NK-92 (cell line): ENCODE measurements around the gene AMOT.
"Not testable (repeated sequence)": the region's sequence is repeated elsewhere in the genome, so short reads cannot be mapped to it uniquely, and the experiment has no call there.

Experiments used
- DNase-seq: peaks from one replicate; lab custom pipeline; 2025; ENCODE audit not compliant: unreplicated experiment; lab: John Stamatoyannopoulos, UW

Gene AMOT, protein sequence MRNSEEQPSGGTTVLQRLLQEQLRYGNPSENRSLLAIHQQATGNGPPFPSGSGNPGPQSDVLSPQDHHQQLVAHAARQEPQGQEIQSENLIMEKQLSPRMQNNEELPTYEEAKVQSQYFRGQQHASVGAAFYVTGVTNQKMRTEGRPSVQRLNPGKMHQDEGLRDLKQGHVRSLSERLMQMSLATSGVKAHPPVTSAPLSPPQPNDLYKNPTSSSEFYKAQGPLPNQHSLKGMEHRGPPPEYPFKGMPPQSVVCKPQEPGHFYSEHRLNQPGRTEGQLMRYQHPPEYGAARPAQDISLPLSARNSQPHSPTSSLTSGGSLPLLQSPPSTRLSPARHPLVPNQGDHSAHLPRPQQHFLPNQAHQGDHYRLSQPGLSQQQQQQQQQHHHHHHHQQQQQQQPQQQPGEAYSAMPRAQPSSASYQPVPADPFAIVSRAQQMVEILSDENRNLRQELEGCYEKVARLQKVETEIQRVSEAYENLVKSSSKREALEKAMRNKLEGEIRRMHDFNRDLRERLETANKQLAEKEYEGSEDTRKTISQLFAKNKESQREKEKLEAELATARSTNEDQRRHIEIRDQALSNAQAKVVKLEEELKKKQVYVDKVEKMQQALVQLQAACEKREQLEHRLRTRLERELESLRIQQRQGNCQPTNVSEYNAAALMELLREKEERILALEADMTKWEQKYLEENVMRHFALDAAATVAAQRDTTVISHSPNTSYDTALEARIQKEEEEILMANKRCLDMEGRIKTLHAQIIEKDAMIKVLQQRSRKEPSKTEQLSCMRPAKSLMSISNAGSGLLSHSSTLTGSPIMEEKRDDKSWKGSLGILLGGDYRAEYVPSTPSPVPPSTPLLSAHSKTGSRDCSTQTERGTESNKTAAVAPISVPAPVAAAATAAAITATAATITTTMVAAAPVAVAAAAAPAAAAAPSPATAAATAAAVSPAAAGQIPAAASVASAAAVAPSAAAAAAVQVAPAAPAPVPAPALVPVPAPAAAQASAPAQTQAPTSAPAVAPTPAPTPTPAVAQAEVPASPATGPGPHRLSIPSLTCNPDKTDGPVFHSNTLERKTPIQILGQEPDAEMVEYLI

DNA sequence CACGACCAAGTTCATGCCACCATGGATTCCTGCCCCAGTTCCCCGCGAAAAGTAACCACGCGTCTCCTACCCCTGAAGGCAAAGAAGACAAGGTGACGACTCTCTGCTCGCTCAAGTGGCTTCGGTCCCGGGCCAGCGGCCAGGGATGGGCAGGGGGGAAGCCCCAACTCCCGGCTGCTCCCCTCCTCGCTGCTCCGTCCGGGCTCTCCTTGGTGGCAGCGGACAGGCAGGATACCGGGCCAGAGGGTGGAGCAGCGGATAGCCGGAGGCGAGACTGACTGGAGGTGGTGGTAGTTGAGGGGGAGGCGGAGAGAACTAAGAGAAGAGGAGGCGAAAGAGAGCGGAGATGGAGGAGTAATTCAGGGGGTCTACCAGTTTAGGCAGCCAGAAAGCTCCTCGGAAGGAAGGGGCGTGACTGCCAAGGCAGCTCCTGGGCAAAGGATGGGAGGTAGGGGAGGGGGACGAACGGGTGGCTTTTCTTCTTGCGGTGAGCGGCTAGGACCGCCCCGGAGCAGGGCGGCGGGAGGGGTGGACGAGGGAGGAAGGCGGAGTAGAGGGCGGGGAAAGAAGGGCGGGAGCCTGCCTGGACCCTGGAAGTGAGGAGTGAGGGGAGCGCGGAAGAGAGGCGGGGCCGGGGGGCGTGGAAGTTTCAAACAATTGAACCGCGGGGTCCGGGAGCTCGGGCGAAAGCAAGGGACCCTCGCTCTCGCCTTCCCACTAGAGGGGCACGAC lies at the start of gene AMOT:
Gene AMOT, minus strand, starts transcription at position 450 of the 732 bp plus-strand sequence. CDS start 17,705 bp downstream, outside the sequence.
- DNase-seq: no peak

DNA sequence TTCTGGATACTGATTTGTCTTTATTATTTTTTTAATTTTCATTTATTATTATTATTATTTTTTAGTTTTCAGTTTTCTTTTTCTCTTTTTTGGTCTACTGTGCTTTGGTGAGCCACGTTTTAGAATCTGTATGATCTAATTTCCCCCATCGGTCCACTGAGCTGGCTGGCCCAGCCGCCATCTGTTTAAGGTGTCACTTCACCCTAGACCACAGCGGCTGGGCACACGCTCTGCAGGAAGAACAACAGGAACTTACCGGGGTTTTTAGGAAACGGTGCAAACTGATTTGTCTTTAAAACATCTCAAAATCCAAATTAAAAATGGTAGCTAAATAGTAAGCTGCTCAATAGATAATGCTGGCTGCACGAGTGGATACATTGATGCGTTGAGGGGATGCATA lies 48.8 kb upstream of the AMOT start:
- no peak for DNase-seq

DNA sequence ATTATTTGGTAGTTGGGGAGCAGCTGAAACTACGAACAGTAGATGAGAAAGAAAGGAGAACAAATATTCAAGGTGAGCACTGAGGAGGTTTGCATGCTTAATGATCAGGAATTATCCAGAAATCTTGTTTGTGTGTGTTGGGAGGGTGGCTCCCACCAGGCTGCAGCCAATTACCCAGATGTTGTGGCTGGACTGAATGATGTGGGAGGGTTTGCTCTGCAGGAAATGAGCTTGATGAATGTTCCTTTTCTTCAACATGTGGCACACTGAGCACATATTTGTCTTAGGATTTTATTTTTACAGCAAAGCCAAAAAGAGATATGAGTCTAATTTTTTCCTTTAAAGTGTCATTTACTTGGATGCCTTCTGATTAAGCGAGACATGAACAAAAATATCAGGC lies 48.3 kb upstream of the AMOT start:
- DNase-seq: no peak

DNA sequence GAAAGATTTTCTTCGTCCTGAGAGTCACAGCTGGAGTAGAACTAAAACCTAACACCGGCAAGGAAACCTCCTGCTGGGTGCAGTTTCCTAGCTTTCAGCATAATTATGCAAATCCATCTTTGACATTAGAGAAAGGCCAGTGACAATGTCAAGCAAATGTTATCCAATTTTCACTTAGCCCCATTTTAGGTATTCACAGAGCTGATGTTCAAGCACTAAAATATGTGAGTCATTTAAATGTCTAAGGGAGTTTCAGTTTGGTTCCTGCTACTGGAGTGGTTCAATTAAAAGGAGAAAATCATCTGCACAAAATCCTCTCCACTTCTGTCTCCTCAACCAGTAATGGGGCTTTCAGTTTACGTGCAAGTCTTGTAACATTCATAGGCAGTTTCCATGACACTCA lies 37.1 kb upstream of the AMOT start:
- DNase-seq: no peak

DNA sequence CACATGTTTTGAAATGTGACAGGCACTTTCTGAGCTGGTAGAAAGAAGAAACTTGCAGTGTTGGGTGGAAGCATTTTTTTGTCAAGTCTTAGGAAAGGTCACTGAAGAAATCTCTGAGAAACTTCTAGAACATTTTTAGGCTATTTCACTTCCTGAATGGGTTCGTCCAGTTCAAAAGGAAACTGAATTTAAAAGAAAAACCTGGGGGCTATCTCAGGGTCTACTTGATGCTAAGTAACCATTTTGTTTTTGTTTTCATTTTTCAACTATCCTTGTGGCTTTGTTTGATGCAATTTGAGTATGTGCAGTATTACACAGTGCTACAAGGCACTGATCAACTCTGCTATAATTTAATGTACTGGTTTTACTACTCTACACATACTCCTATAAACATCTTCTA lies 34.0 kb upstream of the AMOT start:
- no peak for DNase-seq

DNA sequence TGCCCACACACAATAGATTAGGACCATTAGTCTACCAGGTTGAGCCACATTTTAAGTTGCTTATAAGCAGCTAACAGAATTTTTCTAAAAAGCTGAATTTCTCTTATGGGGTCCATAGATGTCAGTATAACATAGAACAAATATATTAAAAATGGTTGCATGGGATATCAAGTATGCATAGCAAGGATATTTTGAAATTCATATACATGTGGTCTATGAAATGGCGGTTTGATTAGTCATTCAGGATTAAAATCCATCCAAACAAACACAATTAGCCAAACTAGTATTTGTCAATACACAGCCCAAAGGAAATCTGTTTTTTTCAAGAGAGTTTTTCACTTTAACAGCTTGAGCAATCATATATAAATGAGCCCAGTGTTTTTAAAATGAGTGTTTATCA lies 33.5 kb upstream of the AMOT start:
- DNase-seq: no peak

DNA sequence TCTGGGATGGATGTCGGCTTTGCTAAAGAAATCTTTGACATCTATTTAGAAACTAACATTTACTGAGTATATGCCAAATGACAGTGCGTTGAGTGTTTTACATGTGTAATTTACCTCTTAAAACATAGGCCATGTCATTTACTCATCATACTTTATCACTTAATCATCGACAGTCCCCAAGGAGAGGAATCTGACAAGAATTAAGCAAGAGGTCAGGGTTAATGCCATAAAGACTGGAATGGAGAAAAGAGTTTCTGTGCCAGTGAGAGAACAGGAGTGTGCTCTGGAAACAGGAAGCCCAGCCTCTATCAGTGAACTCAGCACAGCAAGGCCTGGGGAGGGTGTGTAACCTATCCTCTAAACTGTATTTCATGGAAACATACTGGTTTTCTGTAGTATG lies 28.0 kb upstream of the AMOT start:
- DNase-seq: no peak

DNA sequence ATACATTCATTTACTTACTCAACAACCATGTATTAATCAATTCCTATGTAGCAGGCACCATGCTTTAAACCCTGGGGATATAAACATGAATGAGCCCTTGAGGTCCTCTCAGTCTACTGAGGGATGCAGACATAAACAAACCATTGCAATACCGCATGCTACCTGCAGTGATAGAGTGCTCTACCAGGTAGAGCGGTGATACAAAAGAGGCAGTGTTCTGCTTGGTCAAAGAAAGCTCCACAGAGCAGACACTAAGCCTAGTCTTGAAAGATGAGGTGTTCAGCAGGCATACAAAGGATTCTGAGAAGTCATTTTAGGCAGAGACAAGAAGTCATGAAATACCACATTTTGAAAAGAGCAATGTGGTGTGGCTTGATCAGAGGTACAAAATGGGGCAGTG lies 26.9 kb upstream of the AMOT start:
- no peak for DNase-seq

DNA sequence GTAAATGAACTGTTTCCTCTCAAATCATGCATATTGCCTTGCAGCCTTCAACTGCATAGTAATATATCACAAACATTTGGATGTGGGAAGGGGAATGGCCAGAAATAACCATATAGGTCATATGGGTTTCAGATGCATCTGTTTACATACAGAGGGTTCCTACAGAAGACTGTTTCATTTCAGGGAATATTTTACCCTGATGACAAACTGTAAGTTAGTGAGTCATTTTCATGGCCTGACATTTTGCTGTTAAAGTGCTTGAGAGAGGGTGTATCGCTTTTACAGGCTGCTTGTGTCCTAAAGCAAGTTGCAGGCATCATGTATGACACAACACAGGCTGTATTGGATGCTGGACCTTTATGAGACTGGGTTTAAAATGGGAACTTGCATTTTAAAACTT lies 25.5 kb upstream of the AMOT start:
- no peak for DNase-seq

DNA sequence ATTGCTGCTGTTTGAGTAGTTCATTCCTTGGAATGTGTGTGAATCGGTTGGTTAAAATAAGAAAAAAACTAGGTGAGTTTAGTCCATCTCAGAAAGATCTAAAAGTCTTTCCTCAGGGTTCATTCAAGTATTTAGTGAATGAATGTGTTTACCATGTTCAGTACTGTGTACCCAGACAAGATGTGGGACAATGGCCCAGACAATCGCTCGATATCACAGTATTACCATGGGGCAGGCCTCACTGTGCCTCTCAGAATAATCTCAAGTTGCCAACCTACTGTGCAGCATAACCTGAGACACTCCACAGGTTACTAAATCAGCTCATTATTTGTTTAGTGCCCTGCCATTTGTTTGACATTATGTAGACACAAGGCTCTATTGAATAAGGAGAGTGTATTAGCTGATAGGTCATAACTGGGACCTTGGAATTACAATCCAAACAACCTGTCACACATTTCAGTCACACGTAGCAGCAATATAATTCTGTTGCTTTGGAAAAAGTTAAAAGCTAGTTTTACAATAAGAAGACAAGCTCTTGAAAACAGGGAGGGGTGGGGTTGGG lies 24.9 kb upstream of the AMOT start:
- no peak for DNase-seq

DNA sequence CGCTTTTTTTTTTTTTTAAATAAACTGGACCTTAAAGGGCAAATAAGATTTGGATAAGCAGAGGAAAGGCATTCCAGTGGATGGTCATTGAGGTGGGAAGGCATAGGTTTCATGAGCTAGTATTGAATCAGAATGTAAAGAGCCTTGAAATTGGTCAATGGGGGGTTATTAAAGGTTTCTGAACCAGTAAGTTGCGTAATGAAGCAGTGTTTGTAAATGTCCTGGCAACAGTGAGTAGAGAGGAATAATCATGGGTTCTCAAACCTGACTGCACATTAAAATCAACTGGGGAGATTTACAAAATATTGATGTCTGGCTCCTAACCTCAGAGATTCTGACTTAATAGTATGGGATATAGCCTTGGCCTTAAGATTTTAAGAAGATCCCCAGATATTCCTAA lies 23.2 kb upstream of the AMOT start:
- DNase-seq: no peak

DNA sequence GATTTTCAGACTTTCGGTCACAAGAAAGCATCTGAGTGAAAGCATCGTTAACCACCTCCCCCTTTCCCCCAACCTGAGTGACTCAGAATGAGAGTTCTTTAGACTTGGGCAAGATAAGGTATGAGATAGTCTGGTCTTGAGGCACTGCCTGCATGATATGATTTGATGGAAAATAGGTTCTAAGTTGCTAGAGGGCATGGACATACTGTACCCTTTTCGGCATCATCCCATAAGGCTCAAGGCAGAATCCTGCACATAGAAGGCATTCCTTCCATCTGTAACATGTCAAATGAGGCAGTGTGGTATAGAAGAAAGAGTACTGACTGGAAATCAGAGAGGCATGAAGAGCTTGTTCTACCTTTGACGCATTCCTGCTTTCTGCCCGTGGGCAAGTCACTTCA lies 16.8 kb upstream of the AMOT start:
- no peak for DNase-seq

DNA sequence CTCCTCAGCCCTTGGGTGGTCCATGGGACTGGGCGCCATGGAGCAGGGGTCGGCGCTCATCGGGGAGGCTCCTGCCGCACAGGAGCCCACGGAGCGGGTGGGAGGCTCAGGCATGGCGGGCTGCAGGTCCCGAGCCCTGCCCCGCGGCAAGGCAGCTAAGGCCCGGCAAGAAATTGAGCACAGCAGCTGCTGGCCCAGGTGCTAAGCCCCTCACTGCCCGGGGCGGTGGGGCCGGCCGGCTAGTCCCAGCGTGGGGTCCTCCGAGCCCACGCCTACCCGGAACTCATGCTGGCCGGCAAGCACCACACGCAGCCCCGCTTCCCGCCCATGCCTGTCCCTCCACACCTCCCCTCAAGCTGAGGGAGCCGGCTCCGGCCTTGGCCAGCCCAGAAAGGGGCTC lies 14.3 kb upstream of the AMOT start:
- not testable (repeated sequence) for DNase-seq

DNA sequence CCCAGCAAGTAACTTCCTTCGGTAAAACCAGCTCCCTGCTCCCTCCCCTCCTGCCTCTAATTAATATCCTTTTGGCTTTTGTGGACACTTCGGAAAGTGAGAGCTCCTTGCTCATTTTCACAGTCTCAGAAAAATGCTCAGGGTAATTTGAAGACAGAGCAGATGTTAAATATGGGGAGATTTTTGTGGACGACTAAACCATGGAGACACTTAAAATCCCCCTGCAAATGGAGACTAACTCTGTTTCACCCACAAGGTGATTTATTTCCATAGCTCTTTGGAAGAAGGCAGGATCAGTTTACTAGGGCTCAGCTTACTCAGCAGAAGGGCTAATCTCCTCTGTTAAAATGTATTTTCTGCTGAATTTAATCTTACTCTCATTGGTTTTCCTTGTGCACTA lies 12.2 kb upstream of the AMOT start:
- no peak for DNase-seq

DNA sequence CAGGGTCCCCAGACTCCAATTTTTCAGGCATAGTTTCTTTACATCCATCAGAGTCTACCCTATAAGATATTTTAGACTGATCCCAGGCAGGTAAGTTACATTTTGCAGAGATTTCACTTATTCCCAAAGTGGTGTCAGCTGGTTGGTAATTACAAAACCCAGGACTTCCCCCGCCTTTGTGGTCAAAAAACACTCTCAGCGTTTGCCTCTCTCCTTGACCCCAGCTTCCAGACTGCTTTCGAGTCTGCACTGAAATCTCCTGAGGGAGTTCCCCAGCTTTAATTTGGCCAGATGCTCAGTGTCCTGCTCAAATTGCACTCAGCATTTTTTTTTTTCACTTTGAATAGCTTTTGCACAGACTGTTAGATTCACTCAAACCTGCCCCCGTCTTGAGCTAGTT lies 11.2 kb upstream of the AMOT start:
- no peak for DNase-seq

DNA sequence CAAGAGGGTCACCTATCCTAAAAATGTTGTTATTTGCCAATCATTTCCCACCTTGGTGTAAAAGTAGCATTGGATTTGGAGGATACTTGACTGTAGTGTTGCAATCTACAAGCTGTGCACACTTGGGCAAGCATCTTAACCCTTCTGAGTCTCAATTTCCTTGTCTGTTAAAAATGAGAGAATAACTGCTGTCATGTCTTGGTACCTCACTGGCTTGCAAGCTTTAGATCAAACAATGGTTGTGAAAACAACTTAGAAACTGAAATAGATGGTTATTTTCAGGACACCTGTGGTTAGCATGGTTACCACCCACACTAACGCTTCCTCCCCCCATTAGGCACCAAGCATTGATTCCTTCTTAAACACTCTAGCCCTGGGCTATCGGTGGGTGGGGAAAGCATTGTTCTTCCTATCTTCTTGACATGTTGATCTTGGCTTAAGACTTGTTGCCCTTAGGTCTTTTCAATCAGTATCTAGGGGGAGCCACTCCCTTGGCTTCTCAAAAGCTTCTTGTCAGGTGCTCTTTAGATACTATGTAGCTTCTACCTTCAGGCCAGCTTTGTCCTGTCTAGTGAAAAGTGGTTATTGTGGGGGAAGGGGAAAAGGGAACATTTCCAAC lies 10.6 kb upstream of the AMOT start:
- DNase-seq: no peak

DNA sequence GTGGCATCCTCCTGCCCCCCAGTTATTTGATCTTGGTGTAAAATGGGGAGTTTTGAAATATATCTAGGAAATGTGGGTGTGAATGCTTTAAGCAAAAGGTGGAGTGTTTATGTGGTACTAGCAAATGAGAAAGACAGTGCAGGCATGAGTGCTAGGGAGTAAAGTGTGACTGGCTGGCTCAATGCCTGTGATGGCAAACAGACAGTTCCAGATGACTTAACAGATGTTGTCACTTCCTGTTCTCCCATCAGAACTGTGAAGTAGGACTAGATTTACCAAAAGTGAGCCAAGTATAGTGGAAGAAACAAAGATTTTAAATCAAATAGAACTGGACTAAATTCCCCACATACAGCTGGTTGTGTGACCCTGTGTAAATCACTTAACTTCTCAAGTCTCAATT lies 8.4 kb upstream of the AMOT start:
- DNase-seq: no peak

DNA sequence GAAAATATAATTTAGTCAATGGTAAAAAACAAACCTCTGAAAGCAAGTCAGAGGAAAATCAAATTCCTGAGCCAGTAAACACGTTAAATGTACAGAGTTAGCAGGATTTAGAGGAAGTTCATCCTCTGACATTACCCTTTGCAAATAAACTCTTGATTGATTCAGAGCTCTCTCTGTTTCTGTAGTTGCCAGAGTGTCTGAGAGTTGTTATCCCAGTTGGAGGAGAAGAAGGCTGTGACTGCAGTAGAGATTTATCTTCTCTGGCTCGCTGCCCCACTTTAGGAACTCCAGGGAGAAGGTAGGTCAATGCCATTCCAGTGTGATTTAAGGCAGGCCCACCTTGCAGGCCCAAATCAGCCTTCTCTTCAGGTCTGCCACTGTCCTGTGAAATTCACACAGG lies 6.2 kb upstream of the AMOT start:
- no peak for DNase-seq

DNA sequence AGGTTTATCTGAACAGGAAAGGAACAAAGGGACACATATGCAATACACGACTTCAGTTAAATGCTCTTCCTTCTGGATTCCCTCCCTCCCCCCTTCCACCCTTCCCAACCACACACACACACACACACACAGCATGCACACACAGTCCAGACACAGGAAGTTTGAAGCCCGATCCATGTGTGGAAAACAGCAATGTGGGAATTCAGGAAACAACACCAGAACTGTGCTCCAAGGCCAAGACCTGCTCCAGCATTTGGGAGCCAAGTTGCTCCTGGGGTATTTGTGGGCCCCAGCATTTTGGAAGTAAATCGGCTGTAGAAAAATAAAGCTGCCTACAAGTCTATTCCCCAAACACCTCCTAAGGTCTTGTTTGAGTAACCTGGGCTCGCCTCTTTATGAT lies 5.6 kb upstream of the AMOT start:
- DNase-seq: no peak

DNA sequence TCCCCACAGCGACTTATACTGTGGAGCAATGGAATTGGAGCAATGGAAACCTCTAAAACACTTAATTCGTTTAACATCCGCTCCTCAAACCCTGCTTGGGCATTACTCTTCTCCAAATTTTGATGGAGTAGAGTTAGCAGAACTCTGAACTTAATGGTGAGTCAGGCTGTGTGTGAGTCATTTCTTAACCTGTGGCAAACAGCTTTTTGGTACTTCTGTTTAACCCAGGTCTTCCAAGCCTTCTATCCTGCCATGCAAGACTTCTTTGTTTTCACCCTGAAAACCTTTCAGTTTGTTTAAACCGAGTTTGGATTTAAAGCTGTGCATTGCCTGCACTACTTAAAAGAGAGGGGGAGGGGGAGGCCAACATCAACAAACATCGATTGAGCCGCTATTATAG lies 3.6 kb upstream of the AMOT start:
- no peak for DNase-seq

DNA sequence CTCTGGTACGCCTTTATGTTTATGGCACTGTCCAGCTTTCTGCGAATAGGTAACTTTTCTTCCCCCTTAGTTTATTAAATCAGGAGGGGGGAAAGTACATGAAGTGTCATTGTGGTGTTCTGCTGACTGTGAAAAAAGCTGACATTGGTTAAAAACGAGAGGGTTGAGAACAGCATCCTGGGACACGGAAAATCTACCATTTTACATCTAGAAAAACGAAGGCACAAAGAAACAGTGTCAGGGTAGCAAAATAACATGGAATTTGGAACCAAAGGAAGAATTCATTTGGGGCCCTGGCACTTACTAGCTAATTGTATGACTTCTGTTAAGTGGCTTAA lies 1.2 kb upstream of the AMOT start:
- DNase-seq: no peak
